Chondrocyte (in vitro differentiated cells): ENCODE data around the gene BNC2. TPM values are rescaled to one million over a fixed set of nuclear protein-coding genes. Genes with fewer than 3 reads are reported as not detected.

Experiments used
- DNase-seq: peaks from one replicate; pipeline ENCODE4 v3.0.0; 2021; ENCODE audit warnings: mixed read lengths, low spot score
- H3K27ac Mint-ChIP-seq: one replicate; pipeline ENCODE4 v1.8.0; 2021; ENCODE audit warnings: mild to moderate bottlenecking, moderate library complexity, mixed read lengths; ENCODE audit not compliant: unreplicated experiment
- H3K27me3 Mint-ChIP-seq: 2 replicates; pipeline ENCODE4 v1.8.0; 2021; ENCODE audit warnings: low read depth, mixed read lengths
- H3K36me3 Mint-ChIP-seq: 2 replicates; pipeline ENCODE4 v1.8.0; 2021; ENCODE audit warnings: low read depth, mixed read lengths
- H3K4me1 Mint-ChIP-seq: 2 replicates; pipeline ENCODE4 v1.8.0; 2021; ENCODE audit warnings: low read depth, mild to moderate bottlenecking, mixed read lengths
- H3K4me3 Mint-ChIP-seq: one replicate; pipeline ENCODE4 v1.8.0; 2021; ENCODE audit warnings: mild to moderate bottlenecking, moderate library complexity, mixed read lengths; ENCODE audit not compliant: unreplicated experiment
- H3K9me3 Mint-ChIP-seq: 2 replicates; pipeline ENCODE4 v1.8.0; 2021; ENCODE audit warnings: low read depth, mixed read lengths
- total RNA-seq: library from RNA; stranded (reverse); gene quantifications from 3 replicates; pipeline ENCODE4 v1.2.1, GENCODE V29; 2021
- TF ChIP-seq, protein P1 (sequence below): fragments of 200-600 bp; sonication (generic); IDR thresholded peaks from 2 replicates; pipeline ENCODE4 v1.5.0; 2021; ENCODE audit warnings: antibody characterized with exemption, mild to moderate bottlenecking, moderate library complexity

BNC2 gene
- total RNA-seq, 1 donor from 2014 or later, result 17.8 TPM

DNA sequence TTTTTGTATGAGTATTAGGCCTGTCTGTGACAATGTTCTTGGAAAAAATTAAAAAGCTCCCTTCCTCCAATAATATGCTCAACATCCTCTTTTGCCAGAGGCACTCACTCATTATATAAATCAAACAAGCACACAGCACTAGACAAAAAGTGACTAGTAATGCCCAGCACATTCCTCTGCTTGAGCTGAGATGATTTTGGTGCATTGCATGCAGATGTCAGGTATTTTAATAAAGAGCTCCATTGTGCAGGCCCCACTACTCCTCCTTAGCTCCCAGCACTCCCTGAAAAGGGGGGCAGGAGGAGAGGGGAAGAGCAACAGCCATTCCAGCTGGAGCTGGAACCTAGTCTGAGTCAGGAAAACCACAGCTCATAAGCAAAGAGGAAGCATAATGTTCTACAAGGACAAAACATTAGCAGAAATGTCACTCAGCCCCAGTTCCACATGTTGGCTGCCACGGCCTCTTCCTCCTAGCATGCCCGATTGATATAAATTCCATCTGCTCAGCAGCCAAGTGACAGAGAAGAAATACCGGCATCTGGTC is 348.5 kb downstream of the BNC2 start:
- no peaks in the 10 kb centered on the region for H3K27me3 Mint-ChIP-seq
- H3K4me3 Mint-ChIP-seq, result peak overlapping the region; percentile 33
- peaks cover 8% of the 10 kb centered on the region for H3K9me3 Mint-ChIP-seq
- DNase-seq, result no peak
- TF ChIP-seq, protein P1, sequence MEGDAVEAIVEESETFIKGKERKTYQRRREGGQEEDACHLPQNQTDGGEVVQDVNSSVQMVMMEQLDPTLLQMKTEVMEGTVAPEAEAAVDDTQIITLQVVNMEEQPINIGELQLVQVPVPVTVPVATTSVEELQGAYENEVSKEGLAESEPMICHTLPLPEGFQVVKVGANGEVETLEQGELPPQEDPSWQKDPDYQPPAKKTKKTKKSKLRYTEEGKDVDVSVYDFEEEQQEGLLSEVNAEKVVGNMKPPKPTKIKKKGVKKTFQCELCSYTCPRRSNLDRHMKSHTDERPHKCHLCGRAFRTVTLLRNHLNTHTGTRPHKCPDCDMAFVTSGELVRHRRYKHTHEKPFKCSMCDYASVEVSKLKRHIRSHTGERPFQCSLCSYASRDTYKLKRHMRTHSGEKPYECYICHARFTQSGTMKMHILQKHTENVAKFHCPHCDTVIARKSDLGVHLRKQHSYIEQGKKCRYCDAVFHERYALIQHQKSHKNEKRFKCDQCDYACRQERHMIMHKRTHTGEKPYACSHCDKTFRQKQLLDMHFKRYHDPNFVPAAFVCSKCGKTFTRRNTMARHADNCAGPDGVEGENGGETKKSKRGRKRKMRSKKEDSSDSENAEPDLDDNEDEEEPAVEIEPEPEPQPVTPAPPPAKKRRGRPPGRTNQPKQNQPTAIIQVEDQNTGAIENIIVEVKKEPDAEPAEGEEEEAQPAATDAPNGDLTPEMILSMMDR, result no peak
- peaks cover 2% of the 10 kb centered on the region for H3K36me3 Mint-ChIP-seq
- peaks cover 69% of the 10 kb centered on the region for H3K4me1 Mint-ChIP-seq
- peak overlapping the region; percentile 91 for H3K27ac Mint-ChIP-seq

DNA sequence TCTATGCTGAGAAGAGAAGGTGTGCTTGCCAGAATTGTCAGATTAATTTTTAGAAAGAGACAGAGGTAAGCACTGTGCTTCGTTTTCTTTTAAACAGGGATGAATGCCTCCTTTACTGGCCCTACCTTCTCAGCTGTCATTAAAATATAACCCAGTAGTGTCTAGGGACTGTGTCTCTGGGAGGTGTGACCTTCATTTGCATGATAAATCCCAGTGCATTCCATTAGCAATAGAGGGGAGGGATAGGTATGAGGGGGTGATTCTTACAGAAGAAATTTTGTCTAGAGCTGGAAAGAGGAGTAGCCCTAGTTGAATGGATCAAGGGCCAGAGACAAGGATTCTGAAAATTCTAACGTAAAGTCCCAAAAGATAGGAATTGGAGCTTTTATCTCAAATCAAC is 351.5 kb downstream of the BNC2 start:
- no peak overlapping the region for H3K4me3 Mint-ChIP-seq
- H3K9me3 Mint-ChIP-seq, result peaks cover 8% of the 10 kb centered on the region
- TF ChIP-seq, protein P1, result no peak
- no peaks in the 10 kb centered on the region for H3K27me3 Mint-ChIP-seq
- peaks cover 77% of the 10 kb centered on the region for H3K4me1 Mint-ChIP-seq
- H3K36me3 Mint-ChIP-seq, result no peaks in the 10 kb centered on the region
- no peak for DNase-seq
- H3K27ac Mint-ChIP-seq, result no peak overlapping the region

GRCh38 chr9:16516891-16517290 is 353.6 kb downstream of the BNC2 start:
- H3K27me3 Mint-ChIP-seq, result no peaks in the 10 kb centered on the region
- H3K4me1 Mint-ChIP-seq, result peaks cover 68% of the 10 kb centered on the region
- H3K36me3 Mint-ChIP-seq, result no peaks in the 10 kb centered on the region
- DNase-seq, result no peak
- peaks cover 8% of the 10 kb centered on the region for H3K9me3 Mint-ChIP-seq
- H3K27ac Mint-ChIP-seq, result peak overlapping the region; percentile 42
- TF ChIP-seq, protein P1, result no peak
- no peak overlapping the region for H3K4me3 Mint-ChIP-seq

- no peak overlapping the region for H3K4me3 Mint-ChIP-seq
- TF ChIP-seq, protein P1, result no peak
- H3K36me3 Mint-ChIP-seq, result no peaks in the 10 kb centered on the region
- peak overlapping the region; percentile 74 for H3K27ac Mint-ChIP-seq
- no peaks in the 10 kb centered on the region for H3K27me3 Mint-ChIP-seq
- no peak for DNase-seq
- peaks cover 8% of the 10 kb centered on the region for H3K9me3 Mint-ChIP-seq
- peaks cover 58% of the 10 kb centered on the region for H3K4me1 Mint-ChIP-seq
Measured at GRCh38 chr9:16515879-16516301, 354.6 kb downstream of the BNC2 start.

- no peaks in the 10 kb centered on the region for H3K27me3 Mint-ChIP-seq
- DNase-seq, result no peak
- peaks cover 56% of the 10 kb centered on the region for H3K4me1 Mint-ChIP-seq
- H3K4me3 Mint-ChIP-seq, result peak overlapping the region; percentile 47
- TF ChIP-seq, protein P1, result no peak
- H3K9me3 Mint-ChIP-seq, result peaks cover 6% of the 10 kb centered on the region
- H3K36me3 Mint-ChIP-seq, result no peaks in the 10 kb centered on the region
- peak overlapping the region; percentile 87 for H3K27ac Mint-ChIP-seq
Measured at GRCh38 chr9:16515207-16515606, 355.3 kb downstream of the BNC2 start.
